ENCODE data around the gene PIP4P1.
"Not testable (repeated sequence)": the region's sequence is repeated elsewhere in the genome, so short reads cannot be mapped to it uniquely, and the experiment has no call there.

Gene PIP4P1

GRCh38 chr14:20461225-20462141 is at the start of gene PIP4P1:
Gene PIP4P1, minus strand, starts transcription at chr14:20461434. Its CDS starts 109 bp downstream, at chr14:20461325.
- DNase-seq: peak; percentile 100

GRCh38 chr14:20508367-20508766 is 47.1 kb upstream of the PIP4P1 start:
- no peak for DNase-seq

- not testable (repeated sequence) for DNase-seq
Measured at GRCh38 chr14:20507537-20507936, 46.3 kb upstream of the PIP4P1 start.

GRCh38 chr14:20506752-20507151 is 45.5 kb upstream of the PIP4P1 start:
- not testable (repeated sequence) for DNase-seq

GRCh38 chr14:20506276-20506675 is 45.0 kb upstream of the PIP4P1 start:
- not testable (repeated sequence) for DNase-seq

- no peak for DNase-seq
Measured at GRCh38 chr14:20503898-20504297, 42.7 kb upstream of the PIP4P1 start.

- DNase-seq: no peak
Measured at GRCh38 chr14:20501346-20501745, 40.1 kb upstream of the PIP4P1 start.

GRCh38 chr14:20499881-20500280 is 38.6 kb upstream of the PIP4P1 start:
- no peak for DNase-seq

- peak; percentile 65 to 93 for DNase-seq
Measured at GRCh38 chr14:20499108-20499507, 37.9 kb upstream of the PIP4P1 start.

GRCh38 chr14:20498622-20499021 is 37.4 kb upstream of the PIP4P1 start:
- no peak for DNase-seq

- no peak for DNase-seq
Measured at GRCh38 chr14:20494935-20495766, 33.9 kb upstream of the PIP4P1 start.

- DNase-seq: no peak
Measured at GRCh38 chr14:20493634-20494033, 32.4 kb upstream of the PIP4P1 start.

GRCh38 chr14:20492486-20492885 is 31.3 kb upstream of the PIP4P1 start:
- DNase-seq: no peak

- DNase-seq: no peak
Measured at GRCh38 chr14:20490563-20490962, 29.3 kb upstream of the PIP4P1 start.

GRCh38 chr14:20489093-20489994 is 28.1 kb upstream of the PIP4P1 start:
- no peak for DNase-seq

GRCh38 chr14:20487396-20487725 is 26.1 kb upstream of the PIP4P1 start:
- no peak for DNase-seq

GRCh38 chr14:20486684-20487395 is 25.6 kb upstream of the PIP4P1 start:
- DNase-seq: no peak

GRCh38 chr14:20485900-20486299 is 24.7 kb upstream of the PIP4P1 start:
- DNase-seq: no peak

- DNase-seq: no peak
Measured at GRCh38 chr14:20482382-20482781, 21.1 kb upstream of the PIP4P1 start.

- no peak for DNase-seq
Measured at GRCh38 chr14:20478894-20479293, 17.7 kb upstream of the PIP4P1 start.

- no peak for DNase-seq
Measured at GRCh38 chr14:20477211-20477876, 16.1 kb upstream of the PIP4P1 start.

GRCh38 chr14:20476776-20477175 is 15.5 kb upstream of the PIP4P1 start:
- DNase-seq: no peak

All from NCI-H524 (cell line).